ENCODE results near the gene LUC7L2. TPM values are rescaled to one million over a fixed set of nuclear protein-coding genes. Genes with fewer than 3 reads are reported as not detected.

Gene LUC7L2
- total and polyA plus RNA-seq, 4 donors: 16.2 to 38.9 (median 22.9) TPM

DNA sequence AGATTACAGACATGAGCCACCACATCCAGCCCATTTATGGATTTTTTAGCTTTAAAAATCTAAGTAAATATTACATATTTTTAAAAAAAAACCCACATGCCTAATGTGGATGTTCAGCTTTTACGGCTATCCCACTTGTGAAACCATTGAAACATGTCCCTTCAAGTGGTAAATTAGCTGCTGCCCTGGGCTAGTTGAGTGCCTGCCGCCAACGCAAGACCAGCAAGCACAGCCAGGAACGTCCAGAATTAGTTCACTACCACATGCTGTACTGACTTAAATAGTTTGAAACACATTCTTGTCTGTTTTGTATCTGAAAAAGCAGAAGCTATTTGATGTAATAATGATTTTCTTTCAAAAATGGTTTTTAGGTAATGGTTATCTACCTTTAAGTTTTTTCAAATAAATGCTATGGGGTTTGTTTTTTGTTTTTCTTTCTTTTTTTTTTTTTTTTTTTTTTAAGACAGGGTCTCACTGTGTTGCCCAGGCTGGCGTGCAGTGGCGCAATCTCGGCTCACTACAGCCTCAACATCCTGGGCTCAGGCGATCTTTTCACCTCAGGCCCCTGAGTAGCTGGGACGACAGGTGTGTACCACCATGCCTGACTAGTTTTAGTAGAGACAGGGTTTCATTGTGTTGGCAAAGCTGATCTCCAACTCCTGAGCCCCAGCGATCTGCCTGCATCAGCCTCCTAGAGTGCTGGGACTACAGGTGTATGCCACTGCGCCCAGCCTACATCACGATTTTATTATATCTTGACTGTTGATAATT, 66.7 kb downstream of the LUC7L2 start:
- no peak overlapping the region for H3K9ac ChIP-seq (ENCODE audit: low read depth in 1 of 2, low read length in 2 of 2)
- peaks cover 7 to 28% (median 17%) of the 10 kb centered on the region in 4 donors for H3K36me3 ChIP-seq (ENCODE audit: control insufficient read depth in 4 of 4, insufficient read depth in 3 of 4, low read depth in 1 of 4, low read length in 3 of 4)
- 95% methylated on average over 12 of the region's 12 CpGs for WGBS
- H3K9me3 ChIP-seq (ENCODE audit: control insufficient read depth in 4 of 4, low read length in 3 of 4): no peaks in the 10 kb centered on the region
- no peak overlapping the region for H3K27ac ChIP-seq (ENCODE audit: low read depth in 1 of 2, low read length in 2 of 2)
- H3K27me3 ChIP-seq (ENCODE audit: control insufficient read depth in 4 of 4, insufficient read depth in 4 of 4, low read length in 3 of 4): no peaks in the 10 kb centered on the region
- peaks cover 0 to 2% (median 0%) of the 10 kb centered on the region in 4 donors for H3K4me1 ChIP-seq (ENCODE audit: control insufficient read depth in 4 of 4, insufficient read depth in 4 of 4, low read length in 3 of 4)
- H3K4me3 ChIP-seq (ENCODE audit: low read depth in 1 of 3, low read length in 3 of 3): no peak overlapping the region
- TF ChIP-seq, protein P1, sequence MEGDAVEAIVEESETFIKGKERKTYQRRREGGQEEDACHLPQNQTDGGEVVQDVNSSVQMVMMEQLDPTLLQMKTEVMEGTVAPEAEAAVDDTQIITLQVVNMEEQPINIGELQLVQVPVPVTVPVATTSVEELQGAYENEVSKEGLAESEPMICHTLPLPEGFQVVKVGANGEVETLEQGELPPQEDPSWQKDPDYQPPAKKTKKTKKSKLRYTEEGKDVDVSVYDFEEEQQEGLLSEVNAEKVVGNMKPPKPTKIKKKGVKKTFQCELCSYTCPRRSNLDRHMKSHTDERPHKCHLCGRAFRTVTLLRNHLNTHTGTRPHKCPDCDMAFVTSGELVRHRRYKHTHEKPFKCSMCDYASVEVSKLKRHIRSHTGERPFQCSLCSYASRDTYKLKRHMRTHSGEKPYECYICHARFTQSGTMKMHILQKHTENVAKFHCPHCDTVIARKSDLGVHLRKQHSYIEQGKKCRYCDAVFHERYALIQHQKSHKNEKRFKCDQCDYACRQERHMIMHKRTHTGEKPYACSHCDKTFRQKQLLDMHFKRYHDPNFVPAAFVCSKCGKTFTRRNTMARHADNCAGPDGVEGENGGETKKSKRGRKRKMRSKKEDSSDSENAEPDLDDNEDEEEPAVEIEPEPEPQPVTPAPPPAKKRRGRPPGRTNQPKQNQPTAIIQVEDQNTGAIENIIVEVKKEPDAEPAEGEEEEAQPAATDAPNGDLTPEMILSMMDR (IDR thresholded peaks at IDR 0.05; ENCODE audit: low read depth, low read length, missing input control): no peak
- TF ChIP-seq FOXA1 (IDR thresholded peaks at IDR 0.05) (no peak), REST (IDR thresholded peaks at IDR 0.05) (no peak), YY1 (IDR thresholded peaks at IDR 0.05) (no peak)
- no peak for DNase-seq (ENCODE audit: low spot score)

- H3K9me3 ChIP-seq (ENCODE audit: control insufficient read depth in 4 of 4, low read length in 3 of 4): no peaks in the 10 kb centered on the region
- peaks cover 6 to 23% (median 14%) of the 10 kb centered on the region in 4 donors for H3K36me3 ChIP-seq (ENCODE audit: control insufficient read depth in 4 of 4, insufficient read depth in 3 of 4, low read depth in 1 of 4, low read length in 3 of 4)
- no peak overlapping the region for H3K4me3 ChIP-seq (ENCODE audit: low read depth in 1 of 3, low read length in 3 of 3)
- TF ChIP-seq REST (IDR thresholded peaks at IDR 0.05): no peak
- TF ChIP-seq NR2F2 (IDR thresholded peaks at IDR 0.05): no peak
- TF ChIP-seq EGR1 (IDR thresholded peaks at IDR 0.05; ENCODE audit: low read depth in 2 of 2): no peak
- TF ChIP-seq RXRA (IDR thresholded peaks at IDR 0.05): no peak
- no peak for TF ChIP-seq ZBTB33 (IDR thresholded peaks at IDR 0.05)
- no peak for TF ChIP-seq FOXA1 (IDR thresholded peaks at IDR 0.05)
- TF ChIP-seq HNF4G (IDR thresholded peaks at IDR 0.05): no peak
- TF ChIP-seq, protein P2, sequence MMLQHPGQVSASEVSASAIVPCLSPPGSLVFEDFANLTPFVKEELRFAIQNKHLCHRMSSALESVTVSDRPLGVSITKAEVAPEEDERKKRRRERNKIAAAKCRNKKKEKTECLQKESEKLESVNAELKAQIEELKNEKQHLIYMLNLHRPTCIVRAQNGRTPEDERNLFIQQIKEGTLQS (IDR thresholded peaks at IDR 0.05): no peak
- no peak for TF ChIP-seq GABPA (IDR thresholded peaks at IDR 0.05 in 1 of 2, conservative IDR thresholded peaks at IDR 0.05 in 1 of 2)
- no peak for TF ChIP-seq RAD21 (IDR thresholded peaks at IDR 0.05)
- no peak for TF ChIP-seq FOXA2 (IDR thresholded peaks at IDR 0.05)
- no peak overlapping the region for H3K27ac ChIP-seq (ENCODE audit: low read depth in 1 of 2, low read length in 2 of 2)
- H3K4me1 ChIP-seq (ENCODE audit: control insufficient read depth in 4 of 4, insufficient read depth in 4 of 4, low read length in 3 of 4): peaks cover 0 to 2% (median 0%) of the 10 kb centered on the region in 4 donors
- H3K27me3 ChIP-seq (ENCODE audit: control insufficient read depth in 4 of 4, insufficient read depth in 4 of 4, low read length in 3 of 4): no peaks in the 10 kb centered on the region
- no peak overlapping the region for H3K9ac ChIP-seq (ENCODE audit: low read depth in 1 of 2, low read length in 2 of 2)
- 98% methylated on average over 1 of the region's 1 CpG for WGBS
- no peak for DNase-seq (ENCODE audit: low spot score)
These were observed 67.3 kb downstream of the LUC7L2 start for GRCh38 chr7:139427029-139427420.

Measured in liver (tissue), 9 donors.